Neural progenitor cell (in vitro differentiated cells): Measurements from ENCODE around the gene NUDT1. TPM values are rescaled to one million over a fixed set of nuclear protein-coding genes. Genes with fewer than 3 reads are reported as not detected.

Experiments
- DNase-seq: peaks from one replicate; pipeline ENCODE4 v3.0.0-alpha.2; 2016; ENCODE audit warnings: low spot score
- H2AFZ ChIP-seq: fragments of 200-600 bp; sonication (generic); replicated peaks from 2 replicates; pipeline ENCODE4 v1.6.1; 2016; ENCODE audit warnings: antibody characterized with exemption
- H3F3A ChIP-seq: fragments of 200-600 bp; sonication (generic); 2 replicates; pipeline ENCODE4 v1.6.1; 2016; ENCODE audit warnings: antibody characterized with exemption, low read depth
- H3K27ac ChIP-seq: fragments of 200-600 bp; sonication (generic); 2 replicates; pipeline ENCODE4 v1.5.1; 2016; ENCODE audit warnings: mild to moderate bottlenecking
- H3K27me3 ChIP-seq: fragments of 200-600 bp; sonication (generic); 2 replicates; pipeline ENCODE4 v1.6.1; 2016; ENCODE audit warnings: mild to moderate bottlenecking, moderate library complexity
- H3K36me3 ChIP-seq: fragments of 200-600 bp; sonication (generic); 2 replicates; pipeline ENCODE4 v1.5.1; 2016
- H3K4me1 ChIP-seq: fragments of 200-600 bp; sonication (generic); 2 replicates; pipeline ENCODE4 v1.6.1; 2016; ENCODE audit warnings: mixed run types
- H3K4me2 ChIP-seq: fragments of 200-600 bp; sonication (generic); 2 replicates; pipeline ENCODE4 v1.6.1; 2016
- H3K4me3 ChIP-seq: fragments of 200-600 bp; sonication (generic); 2 replicates; pipeline ENCODE4 v1.5.1; 2016
- H3K79me2 ChIP-seq: fragments of 200-600 bp; sonication (generic); 2 replicates; pipeline ENCODE4 v1.6.1; 2016; ENCODE audit warnings: low read depth
- H3K9ac ChIP-seq: fragments of 200-600 bp; sonication (generic); 2 replicates; pipeline ENCODE4 v1.6.1; 2016
- H3K9me3 ChIP-seq: fragments of 200-600 bp; sonication (generic); 2 replicates; pipeline ENCODE4 v1.5.1; 2016; ENCODE audit warnings: low read depth
- H4K20me1 ChIP-seq: fragments of 200-600 bp; sonication (generic); 2 replicates; pipeline ENCODE4 v1.6.1; 2016; ENCODE audit warnings: low read depth
- H3K27ac Mint-ChIP-seq: 3 replicates; pipeline ENCODE4 v1.8.0; 2021; ENCODE audit warnings: mixed read lengths
- H3K27me3 Mint-ChIP-seq: 2 replicates; pipeline ENCODE4 v1.8.0; 2022; ENCODE audit warnings: low read depth, mild to moderate bottlenecking, inconsistent platforms, moderate library complexity, mixed read lengths; ENCODE audit not compliant: insufficient read depth
- H3K36me3 Mint-ChIP-seq: 3 replicates; pipeline ENCODE4 v1.8.0; 2021; ENCODE audit warnings: mixed read lengths
- H3K4me1 Mint-ChIP-seq: 3 replicates; pipeline ENCODE4 v1.8.0; 2021; ENCODE audit warnings: mixed read lengths
- H3K4me3 Mint-ChIP-seq: 3 replicates; pipeline ENCODE4 v1.8.0; 2021; ENCODE audit warnings: mild to moderate bottlenecking, moderate library complexity, mixed read lengths
- H3K9me3 Mint-ChIP-seq: 3 replicates; pipeline ENCODE4 v1.8.0; 2020; ENCODE audit warnings: mixed read lengths
- EZH2 ChIP-seq: fragments of 200-600 bp; sonication (generic); IDR thresholded peaks from 2 replicates; pipeline ENCODE4 v1.6.1; 2017; ENCODE audit warnings: antibody characterized with exemption, mild to moderate bottlenecking, moderate library complexity
- EZH2phosphoT487 ChIP-seq: fragments of 200-600 bp; sonication (generic); IDR thresholded peaks from 2 replicates; pipeline ENCODE4 v1.6.1; 2017; ENCODE audit warnings: antibody characterized with exemption
- total RNA-seq: library from RNA; depleted of rRNA; stranded (reverse); fragments of >200 nt; gene quantifications from 2 replicates; pipeline ENCODE4 v1.2.3, GENCODE V29; 2015; ENCODE audit warnings: low replicate concordance
- TF ChIP-seq, protein P1 (sequence below): fragments of 200-600 bp; sonication (generic); IDR thresholded peaks from 2 replicates; pipeline ENCODE4 v1.5.1; 2017; ENCODE audit warnings: antibody characterized with exemption, mild to moderate bottlenecking

Gene NUDT1
- total RNA-seq, 1 donor from 2014 or later = 29.6 TPM

GRCh38 chr7:2232766-2233520 lies 9.1 kb upstream of the NUDT1 start, which contains the start of gene MAD1L1:
Gene MAD1L1 (minus strand): TSS chr7:2232945. CDS start chr7:2230133, 2,812 bp downstream.
- Mint-ChIP-seq H3K27ac (peak within 1 kb of the TSS; percentile 97), H3K4me3 (peak within 1 kb of the TSS; percentile 96), H3K9me3 (no peaks in the 10 kb centered on the region), H3K36me3 (peaks cover 13% of the 10 kb centered on the region), H3K4me1 (peaks cover 18% of the 10 kb centered on the region), H3K27me3 (peaks cover 3% of the 10 kb centered on the region)
- no peaks in the 10 kb centered on the region for H3K27me3 ChIP-seq
- peak within 1 kb of the TSS; percentile 92 for H3K4me3 ChIP-seq
- peaks cover 46% of the 10 kb centered on the region for H3K79me2 ChIP-seq
- H3K9ac ChIP-seq = peak within 1 kb of the TSS; percentile 99
- peak within 1 kb of the TSS; percentile 92 for H3K4me2 ChIP-seq
- peaks cover 5% of the 10 kb centered on the region for H3K36me3 ChIP-seq
- H3K4me1 ChIP-seq = peaks cover 5% of the 10 kb centered on the region
- DNase-seq = peak; percentile 96
- H4K20me1 ChIP-seq = peaks cover 31% of the 10 kb centered on the region
- H3K9me3 ChIP-seq = no peaks in the 10 kb centered on the region
- H3K27ac ChIP-seq = peak within 1 kb of the TSS; percentile 48
- peak within 1 kb of the TSS; percentile 84 for H2AFZ ChIP-seq
- peaks cover 26% of the 10 kb centered on the region for H3F3A ChIP-seq
- no peak for TF ChIP-seq EZH2phosphoT487
- TF ChIP-seq, protein P1, sequence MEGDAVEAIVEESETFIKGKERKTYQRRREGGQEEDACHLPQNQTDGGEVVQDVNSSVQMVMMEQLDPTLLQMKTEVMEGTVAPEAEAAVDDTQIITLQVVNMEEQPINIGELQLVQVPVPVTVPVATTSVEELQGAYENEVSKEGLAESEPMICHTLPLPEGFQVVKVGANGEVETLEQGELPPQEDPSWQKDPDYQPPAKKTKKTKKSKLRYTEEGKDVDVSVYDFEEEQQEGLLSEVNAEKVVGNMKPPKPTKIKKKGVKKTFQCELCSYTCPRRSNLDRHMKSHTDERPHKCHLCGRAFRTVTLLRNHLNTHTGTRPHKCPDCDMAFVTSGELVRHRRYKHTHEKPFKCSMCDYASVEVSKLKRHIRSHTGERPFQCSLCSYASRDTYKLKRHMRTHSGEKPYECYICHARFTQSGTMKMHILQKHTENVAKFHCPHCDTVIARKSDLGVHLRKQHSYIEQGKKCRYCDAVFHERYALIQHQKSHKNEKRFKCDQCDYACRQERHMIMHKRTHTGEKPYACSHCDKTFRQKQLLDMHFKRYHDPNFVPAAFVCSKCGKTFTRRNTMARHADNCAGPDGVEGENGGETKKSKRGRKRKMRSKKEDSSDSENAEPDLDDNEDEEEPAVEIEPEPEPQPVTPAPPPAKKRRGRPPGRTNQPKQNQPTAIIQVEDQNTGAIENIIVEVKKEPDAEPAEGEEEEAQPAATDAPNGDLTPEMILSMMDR = no peak
- TF ChIP-seq EZH2 = no peak

GRCh38 chr7:2233926-2234325 lies 8.1 kb upstream of the NUDT1 start:
- H3K9me3 Mint-ChIP-seq = no peaks in the 10 kb centered on the region
- no peak overlapping the region for H2AFZ ChIP-seq
- DNase-seq = no peak
- H3K27me3 Mint-ChIP-seq = peaks cover under 1% of the 10 kb centered on the region
- H3K4me1 Mint-ChIP-seq = peaks cover 18% of the 10 kb centered on the region
- H3F3A ChIP-seq = peaks cover 26% of the 10 kb centered on the region
- peaks cover 5% of the 10 kb centered on the region for H3K4me1 ChIP-seq
- peak overlapping the region; percentile 96 for H3K4me3 Mint-ChIP-seq
- no peak overlapping the region for H3K27ac ChIP-seq
- no peak overlapping the region for H3K9ac ChIP-seq
- H3K79me2 ChIP-seq = peaks cover 37% of the 10 kb centered on the region
- peak overlapping the region; percentile 92 for H3K4me2 ChIP-seq
- peaks cover 13% of the 10 kb centered on the region for H3K36me3 Mint-ChIP-seq
- peaks cover 5% of the 10 kb centered on the region for H3K36me3 ChIP-seq
- peaks cover 31% of the 10 kb centered on the region for H4K20me1 ChIP-seq
- TF ChIP-seq EZH2 = no peak
- TF ChIP-seq, protein P1 = no peak
- H3K27me3 ChIP-seq = no peaks in the 10 kb centered on the region
- H3K9me3 ChIP-seq = no peaks in the 10 kb centered on the region
- no peak overlapping the region for H3K4me3 ChIP-seq
- H3K27ac Mint-ChIP-seq = no peak overlapping the region

DNA sequence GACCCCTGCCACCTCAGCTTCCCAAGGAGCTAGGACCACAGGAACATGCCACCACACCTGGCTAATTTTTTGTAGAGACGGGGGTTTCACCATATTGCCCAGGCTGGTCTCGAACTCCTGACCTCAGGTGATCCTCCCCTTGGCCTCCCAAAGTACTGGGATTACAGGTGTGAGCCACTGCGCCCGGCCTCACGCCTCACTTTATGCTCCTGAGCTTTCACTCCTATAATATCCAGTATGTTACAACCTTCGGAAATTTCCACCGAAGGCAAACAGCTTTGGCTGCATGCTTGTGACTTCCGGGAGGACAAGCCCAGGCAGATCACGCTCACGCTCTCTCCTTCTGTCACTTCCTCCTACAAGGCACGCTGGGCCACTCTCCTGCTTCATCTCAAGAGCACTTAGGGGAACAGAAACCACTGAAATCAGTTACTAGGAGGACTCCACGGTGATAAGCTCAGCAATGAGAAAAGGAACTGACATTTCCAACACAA lies 4.9 kb upstream of the NUDT1 start:
- H4K20me1 ChIP-seq = peaks cover 12% of the 10 kb centered on the region
- peaks cover 12% of the 10 kb centered on the region for H3K36me3 Mint-ChIP-seq
- no peak overlapping the region for H3K4me2 ChIP-seq
- H3K9ac ChIP-seq = no peak overlapping the region
- peaks cover 10% of the 10 kb centered on the region for H3K4me1 Mint-ChIP-seq
- no peak overlapping the region for H3K27ac Mint-ChIP-seq
- peaks cover 5% of the 10 kb centered on the region for H3K36me3 ChIP-seq
- peaks cover 5% of the 10 kb centered on the region for H3K4me1 ChIP-seq
- peaks cover 24% of the 10 kb centered on the region for H3F3A ChIP-seq
- H3K9me3 ChIP-seq = no peaks in the 10 kb centered on the region
- peaks cover 35% of the 10 kb centered on the region for H3K79me2 ChIP-seq
- H3K27me3 Mint-ChIP-seq = no peaks in the 10 kb centered on the region
- H3K4me3 Mint-ChIP-seq = no peak overlapping the region
- no peak overlapping the region for H3K27ac ChIP-seq
- DNase-seq = no peak
- no peaks in the 10 kb centered on the region for H3K9me3 Mint-ChIP-seq
- no peak overlapping the region for H2AFZ ChIP-seq
- no peak overlapping the region for H3K4me3 ChIP-seq
- no peaks in the 10 kb centered on the region for H3K27me3 ChIP-seq
- TF ChIP-seq EZH2phosphoT487 = no peak
- TF ChIP-seq EZH2 = no peak
- TF ChIP-seq, protein P1 = no peak
